SK-N-MC (cell line): ENCODE data around the gene SARDH.

Experiments used
- DNase-seq: peaks from one replicate; pipeline ENCODE4 v3.0.0-alpha.2; 2011; ENCODE audit warnings: low read depth, low spot score
- H3K27ac ChIP-seq: fragments of 200-600 bp; sonication (generic); 2 replicates; pipeline ENCODE4 v1.5.1; 2016; ENCODE audit warnings: mixed run types
- H3K36me3 ChIP-seq: fragments of 200-600 bp; sonication (generic); 2 replicates; pipeline ENCODE4 v1.6.1; 2017; ENCODE audit warnings: antibody characterized with exemption, low read length, mixed read lengths; ENCODE audit not compliant: insufficient read depth
- H3K4me3 ChIP-seq: fragments of 200-600 bp; sonication (generic); 2 replicates; pipeline ENCODE4 v1.5.1; 2016
- H3K9ac ChIP-seq: fragments of 200-600 bp; sonication (generic); 2 replicates; pipeline ENCODE4 v1.8.0; 2017; ENCODE audit warnings: mixed run types, mixed read lengths; ENCODE audit not compliant: insufficient read length
- H3K9me3 ChIP-seq: fragments of 200-600 bp; sonication (generic); 2 replicates; pipeline ENCODE4 v1.6.1; 2017; ENCODE audit warnings: low read depth, mild to moderate bottlenecking, antibody characterized with exemption, low read length, moderate library complexity, mixed read lengths
- EZH2 ChIP-seq: fragments of 200-600 bp; sonication (generic); IDR thresholded peaks from one replicate; pipeline ENCODE4 v1.6.1; 2017; ENCODE audit warnings: antibody characterized with exemption
- FOXP2 ChIP-seq: optimal IDR thresholded peaks from 2 replicates; pipeline ENCODE3; 2011; ENCODE audit warnings: mild to moderate bottlenecking, moderate library complexity; ENCODE audit not compliant: insufficient read depth; ENCODE audit errors: extremely low read length, control extremely low read depth
- POLR2AphosphoS5 ChIP-seq: IDR thresholded peaks from 2 replicates; pipeline ENCODE4 v1.6.1; 2012; ENCODE audit warnings: mild to moderate bottlenecking, low read depth, low read length, borderline replicate concordance

The SARDH gene

GRCh38 chr9:133782157-133783130 is 44.3 kb upstream of the SARDH start:
- Histone ChIP-seq H3K9me3 (no peaks in the 10 kb centered on the region), H3K27ac (no peak overlapping the region), H3K4me3 (no peak overlapping the region), H3K36me3 (no peaks in the 10 kb centered on the region), H3K9ac (no peak overlapping the region)
- TF ChIP-seq FOXP2: no peak
- DNase-seq: peak; percentile 34

GRCh38 chr9:133781828-133782135 is 43.6 kb upstream of the SARDH start:
- no peaks in the 10 kb centered on the region for H3K9me3 ChIP-seq
- no peaks in the 10 kb centered on the region for H3K36me3 ChIP-seq
- H3K9ac ChIP-seq: no peak overlapping the region
- H3K4me3 ChIP-seq: no peak overlapping the region
- DNase-seq: no peak
- H3K27ac ChIP-seq: no peak overlapping the region
- TF ChIP-seq EZH2 (no peak), FOXP2 (no peak), POLR2AphosphoS5 (no peak)

DNA sequence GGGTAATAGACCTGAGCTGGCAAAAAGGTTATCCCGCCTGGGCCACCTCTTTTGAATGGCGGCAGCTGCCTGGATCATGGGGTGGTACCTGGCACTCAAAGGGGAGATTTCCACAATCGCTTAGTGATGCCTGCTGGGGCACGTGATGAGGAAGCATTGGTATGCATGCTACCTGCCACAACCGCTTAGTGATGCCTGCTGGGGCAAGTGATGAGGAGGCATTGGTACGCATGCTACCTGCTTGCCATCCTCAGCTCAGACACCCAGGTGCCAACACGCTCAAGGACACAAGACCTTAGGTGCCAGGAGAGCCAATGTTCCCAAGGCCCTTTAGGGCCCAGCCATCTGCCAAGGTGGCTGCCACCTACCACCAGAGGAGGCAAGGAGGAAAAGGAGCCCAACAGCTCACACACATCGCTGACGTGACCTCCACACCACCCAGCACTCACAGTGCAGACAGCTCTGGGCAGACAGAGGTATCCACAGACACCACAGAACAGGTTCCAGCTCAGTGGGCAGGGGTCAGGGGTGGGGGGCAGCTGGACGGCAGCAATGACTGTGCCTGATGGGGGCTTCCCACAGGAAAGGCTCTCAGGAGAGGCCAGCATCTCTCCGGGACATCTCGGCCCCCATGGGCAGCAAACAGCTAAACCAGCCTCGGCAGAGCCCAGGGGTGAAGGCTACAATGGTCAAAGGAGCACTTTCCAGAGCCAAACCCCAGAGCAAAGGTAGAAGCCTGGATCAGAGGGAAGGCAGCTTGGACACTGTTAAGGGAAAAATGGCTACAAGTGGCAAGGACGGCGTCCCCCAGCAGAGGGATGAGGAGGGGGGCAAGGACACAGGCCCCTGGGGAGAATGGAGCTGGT is 43.0 kb upstream of the SARDH start:
- Histone ChIP-seq H3K9me3 (no peaks in the 10 kb centered on the region), H3K36me3 (no peaks in the 10 kb centered on the region)

GRCh38 chr9:133780404-133780945 is 42.3 kb upstream of the SARDH start:
- TF ChIP-seq FOXP2 (no peak), POLR2AphosphoS5 (no peak), EZH2 (no peak)
- Histone ChIP-seq H3K9ac (no peak overlapping the region), H3K9me3 (no peaks in the 10 kb centered on the region), H3K4me3 (no peak overlapping the region), H3K36me3 (no peaks in the 10 kb centered on the region), H3K27ac (no peak overlapping the region)
- DNase-seq: no peak

More for the DNA sequence above, 43.0 kb upstream of the SARDH start:
- Histone ChIP-seq H3K4me3 (no peak overlapping the region), H3K9ac (no peak overlapping the region), H3K27ac (no peak overlapping the region)
- TF ChIP-seq EZH2: no peak
- no peak for TF ChIP-seq FOXP2
- TF ChIP-seq POLR2AphosphoS5: no peak
- no peak for DNase-seq

- no peak for DNase-seq
- Histone ChIP-seq H3K4me3 (no peak overlapping the region), H3K36me3 (no peaks in the 10 kb centered on the region; the same call in 1 of the 2 replicates), H3K9me3 (no peaks in the 10 kb centered on the region), H3K27ac (no peak overlapping the region), H3K9ac (no peak overlapping the region)
- TF ChIP-seq POLR2AphosphoS5 (no peak), FOXP2 (no peak), EZH2 (no peak)
Observed at GRCh38 chr9:133779516-133780403, 41.6 kb upstream of the SARDH start.

- Histone ChIP-seq H3K36me3 (no peaks in the 10 kb centered on the region; the same call in 1 of the 2 replicates), H3K9me3 (no peaks in the 10 kb centered on the region), H3K9ac (no peak overlapping the region), H3K4me3 (no peak overlapping the region), H3K27ac (no peak overlapping the region)
- DNase-seq: no peak
- TF ChIP-seq POLR2AphosphoS5 (no peak), FOXP2 (no peak), EZH2 (no peak)
Observed at GRCh38 chr9:133779081-133779480, 40.9 kb upstream of the SARDH start.

- no peak for DNase-seq
- H3K9ac ChIP-seq: no peak overlapping the region
- no peak overlapping the region for H3K4me3 ChIP-seq
- TF ChIP-seq POLR2AphosphoS5 (no peak), FOXP2 (no peak), EZH2 (no peak)
- no peak overlapping the region for H3K27ac ChIP-seq
- H3K36me3 ChIP-seq: no peaks in the 10 kb centered on the region; the same call in 1 of the 2 replicates
- no peaks in the 10 kb centered on the region for H3K9me3 ChIP-seq
Observed at GRCh38 chr9:133778336-133779013, 40.3 kb upstream of the SARDH start.
